ENCODE measurements around the gene IRF2BP2.

IRF2BP2 gene

DNA sequence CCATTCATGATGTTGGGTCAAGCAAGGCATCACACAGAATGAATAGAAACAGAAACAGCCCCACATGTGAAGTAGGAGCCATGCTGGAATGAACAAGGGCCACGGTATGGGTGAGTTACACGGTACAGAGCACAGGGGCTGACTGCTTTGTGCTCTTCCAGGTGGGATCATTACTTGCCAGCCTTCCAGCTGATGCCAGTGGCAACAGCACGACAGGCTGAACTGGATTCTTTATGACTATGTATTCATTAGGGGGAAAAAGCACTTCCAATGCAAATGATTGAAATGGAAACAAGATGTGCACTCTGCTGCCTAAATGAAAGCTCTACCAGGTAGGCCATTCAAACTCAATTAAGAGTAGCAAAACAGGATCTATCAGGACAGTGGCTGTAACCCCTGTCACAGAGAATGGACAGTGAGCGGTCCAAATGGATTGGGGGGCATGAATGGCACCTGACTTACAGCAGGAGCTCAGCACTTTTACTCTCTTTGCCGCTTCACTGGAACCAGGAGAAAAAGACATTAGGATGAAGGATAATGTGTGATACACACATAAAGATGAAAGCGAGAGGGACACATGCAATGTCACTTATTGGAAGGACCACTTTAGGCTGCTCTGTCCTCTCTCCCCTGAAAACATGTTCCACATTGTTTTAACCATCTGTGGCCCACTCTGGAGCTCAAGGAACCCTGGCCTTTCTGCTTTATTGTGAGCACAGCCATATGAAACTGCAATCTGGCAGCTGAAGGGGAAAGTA is 23.4 kb upstream of the IRF2BP2 start:
- no peak for DNase-seq

GRCh38 chr1:234632225-234632624 is 22.2 kb upstream of the IRF2BP2 start:
- DNase-seq: no peak

- DNase-seq: no peak
These were observed 21.7 kb upstream of the IRF2BP2 start for GRCh38 chr1:234631721-234632125.

- DNase-seq: no peak
These were observed 19.0 kb upstream of the IRF2BP2 start for GRCh38 chr1:234629026-234629425.

DNA sequence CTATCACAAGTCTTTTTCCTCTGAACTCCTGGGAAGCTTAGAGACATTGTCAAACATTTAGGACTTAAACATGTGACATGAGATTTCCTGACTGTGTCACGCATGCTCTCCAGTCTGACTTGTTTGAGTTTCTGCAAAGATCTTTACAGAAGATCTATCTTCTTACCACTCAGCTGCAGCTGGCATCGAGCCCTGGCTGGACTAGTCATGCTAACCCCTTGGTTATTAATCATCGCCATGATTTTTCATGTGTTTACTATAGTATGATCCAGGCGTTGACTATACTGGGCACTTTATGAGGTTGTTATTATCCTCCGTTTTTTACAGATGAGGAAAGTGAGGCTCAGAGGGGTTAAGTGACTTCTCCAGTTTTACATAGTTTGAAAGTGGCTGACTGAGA is 18.1 kb upstream of the IRF2BP2 start:
- no peak for DNase-seq

DNA sequence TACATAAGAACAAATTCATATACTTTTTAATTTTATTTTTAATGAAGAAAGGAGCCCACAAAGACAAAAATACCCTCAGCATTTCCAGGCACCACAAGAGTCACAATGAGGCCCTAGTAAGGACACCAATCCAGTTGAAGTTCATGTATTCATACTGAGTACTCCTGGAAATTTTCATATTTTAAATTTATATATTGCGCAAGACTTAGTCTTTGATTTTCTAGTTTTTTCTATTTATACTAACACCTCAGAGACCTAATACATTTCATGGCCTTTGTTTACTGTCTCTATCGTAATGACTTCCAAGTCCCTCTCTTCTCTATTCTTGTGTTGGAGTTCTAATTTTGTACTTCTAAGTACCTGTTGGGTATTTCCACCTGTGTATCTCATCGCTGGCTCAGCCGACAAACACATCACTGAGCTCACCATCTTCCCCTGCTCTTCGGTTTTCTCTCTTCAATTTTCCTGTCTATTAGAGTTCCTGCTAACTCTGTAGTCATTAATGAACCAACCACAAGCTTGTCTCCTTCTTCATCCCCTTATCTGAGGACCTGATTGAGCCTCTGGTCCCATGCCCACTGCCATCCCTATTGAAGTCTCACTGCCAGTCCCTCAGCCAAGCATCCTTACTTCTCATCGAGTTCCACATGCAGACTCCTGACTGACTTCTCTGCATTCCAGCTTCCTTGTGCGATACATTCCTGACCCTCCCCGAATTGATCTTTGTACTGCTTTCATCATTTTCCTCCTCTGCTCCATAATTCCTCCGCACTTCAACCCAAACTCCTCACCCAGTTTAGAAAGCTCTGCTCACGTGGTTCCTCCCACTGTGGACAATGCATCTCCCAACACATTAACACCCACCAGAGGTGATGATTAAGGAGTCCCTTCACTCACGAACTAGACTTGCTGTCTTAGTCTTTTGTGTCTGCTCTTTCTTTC is 17.3 kb upstream of the IRF2BP2 start:
- DNase-seq: no peak

DNA sequence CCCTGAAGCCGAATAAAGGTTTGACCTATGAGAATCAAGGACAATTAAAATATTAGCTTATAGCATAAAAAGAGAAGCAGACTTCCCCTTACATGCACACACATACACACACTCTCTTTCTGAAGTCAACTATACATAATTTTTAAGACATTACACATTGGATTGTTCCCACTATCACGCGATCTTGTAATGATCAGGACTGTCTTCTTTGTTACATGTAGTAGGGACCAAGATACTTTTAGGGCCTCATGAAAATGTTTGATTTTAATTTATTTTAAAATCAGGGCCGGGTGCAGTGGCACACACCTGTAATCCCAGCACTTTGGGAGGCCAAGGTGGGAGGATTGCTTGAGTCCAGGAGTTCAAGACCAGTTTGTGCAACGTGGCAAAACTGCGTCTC is 16.4 kb upstream of the IRF2BP2 start:
- DNase-seq: no peak

- no peak for DNase-seq
These were observed 14.7 kb upstream of the IRF2BP2 start for GRCh38 chr1:234624724-234625117.

DNA sequence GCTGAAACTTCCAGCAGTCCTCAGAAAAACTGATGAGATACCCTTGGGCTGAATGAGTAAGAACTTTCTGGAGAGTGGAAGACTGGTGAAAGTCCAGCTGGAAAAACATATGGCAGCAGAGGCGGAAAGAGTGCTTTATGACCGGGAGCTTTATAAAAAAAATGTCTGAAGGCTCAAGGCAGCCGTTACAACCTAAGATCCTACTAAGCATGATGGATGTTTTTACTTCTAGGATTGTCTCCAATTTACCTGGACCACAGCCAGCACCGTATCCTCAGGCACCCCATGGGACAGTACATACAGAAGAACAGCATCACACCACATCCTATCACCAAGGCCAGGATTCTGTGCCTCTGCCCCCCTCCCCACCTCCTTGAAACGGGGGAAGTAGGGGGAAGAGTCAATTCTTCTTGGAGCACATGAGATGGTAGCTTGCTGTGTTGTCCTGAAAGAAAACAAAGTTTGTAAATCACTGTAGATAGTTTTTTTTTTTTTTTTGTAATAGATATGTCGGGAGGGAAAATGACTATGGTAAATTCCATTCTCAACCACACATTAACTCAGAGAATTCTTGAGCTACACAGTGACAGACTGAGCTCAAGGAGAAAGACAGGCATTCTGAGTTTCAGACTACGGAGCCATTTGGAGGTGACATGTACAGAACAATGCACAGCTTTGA is 11.8 kb upstream of the IRF2BP2 start:
- no peak for DNase-seq

DNA sequence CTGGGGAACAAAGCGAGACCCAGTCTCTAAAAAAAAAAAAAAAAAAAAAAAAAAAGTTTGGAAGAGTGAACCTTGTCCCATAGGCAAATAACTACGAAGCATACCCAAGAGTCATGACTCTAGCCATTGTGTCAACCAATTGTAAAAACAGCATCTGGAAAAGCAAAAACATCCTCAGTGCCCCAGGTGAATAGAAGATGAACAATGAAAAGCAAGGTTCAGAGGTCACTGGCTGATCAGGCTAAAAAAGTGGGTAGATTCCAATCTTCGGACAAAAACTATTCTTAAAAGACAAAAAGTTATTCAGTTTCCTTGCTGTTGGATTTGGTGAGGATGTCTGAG is 11.1 kb upstream of the IRF2BP2 start:
- no peak for DNase-seq

DNA sequence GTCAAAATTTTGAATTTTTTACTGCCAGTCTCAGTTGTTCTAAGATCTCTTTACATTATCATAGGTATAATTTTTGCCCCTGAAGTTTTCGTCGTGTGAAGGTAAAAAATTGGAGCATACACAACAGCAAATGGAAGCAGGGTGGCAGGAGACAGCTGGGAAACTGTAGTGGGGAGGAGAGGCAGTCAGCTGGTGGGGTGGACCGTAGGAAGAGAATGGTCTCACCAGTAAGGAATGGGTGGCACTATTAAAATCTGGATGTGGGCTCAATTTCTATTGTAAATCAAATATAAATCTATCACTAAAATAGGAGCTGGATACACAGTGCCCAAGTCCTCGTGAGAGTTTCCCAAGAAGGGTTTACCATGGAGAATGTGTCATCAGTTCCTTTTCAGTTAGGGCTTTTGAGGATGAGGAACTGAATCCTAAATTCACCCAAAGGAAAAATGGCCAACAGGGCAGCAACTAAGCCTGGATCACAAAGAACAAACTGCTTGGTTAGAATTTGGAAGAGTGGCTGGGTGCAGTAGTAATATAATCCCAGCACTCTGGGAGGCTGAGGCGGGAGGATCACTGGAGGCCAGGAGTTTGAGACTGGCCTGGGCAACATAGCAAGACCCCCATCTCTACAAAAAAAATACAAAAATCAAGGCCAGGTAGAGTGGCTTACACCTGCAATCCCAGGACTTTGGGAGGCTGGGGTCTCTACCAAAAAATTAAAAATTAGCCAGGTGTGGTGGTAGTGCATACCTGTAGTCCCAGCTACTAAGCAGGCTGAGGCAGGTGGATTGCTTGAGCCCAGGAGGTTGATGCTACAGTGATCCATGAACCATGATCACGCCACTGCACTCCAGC is 10.5 kb upstream of the IRF2BP2 start:
- DNase-seq: no peak

DNA sequence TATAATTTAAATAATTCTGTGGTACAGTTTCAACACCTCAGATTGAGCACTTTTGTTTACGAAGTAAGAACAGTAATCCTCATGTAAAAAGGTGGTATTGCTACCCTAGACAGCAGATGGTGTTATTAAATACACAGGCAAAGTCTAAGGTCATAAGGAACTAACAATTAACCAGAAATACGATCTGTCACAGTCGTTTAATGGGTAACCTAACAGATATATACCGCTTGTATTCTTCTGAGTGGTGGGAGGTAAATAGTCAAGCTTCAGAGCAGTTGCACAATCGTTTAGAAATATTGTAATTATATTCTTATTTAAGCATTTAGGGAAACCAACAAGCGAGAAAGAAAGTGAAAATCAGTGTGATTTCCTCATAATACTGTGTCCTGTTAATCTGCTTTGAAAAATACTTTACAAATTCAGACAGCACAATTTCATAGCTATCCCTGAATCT is 9.8 kb upstream of the IRF2BP2 start:
- peak; percentile 61 for DNase-seq

- DNase-seq: no peak
These were observed 9.1 kb upstream of the IRF2BP2 start for GRCh38 chr1:234619071-234619480.

- no peak for DNase-seq
These were observed 8.7 kb upstream of the IRF2BP2 start for GRCh38 chr1:234618737-234619049.

DNA sequence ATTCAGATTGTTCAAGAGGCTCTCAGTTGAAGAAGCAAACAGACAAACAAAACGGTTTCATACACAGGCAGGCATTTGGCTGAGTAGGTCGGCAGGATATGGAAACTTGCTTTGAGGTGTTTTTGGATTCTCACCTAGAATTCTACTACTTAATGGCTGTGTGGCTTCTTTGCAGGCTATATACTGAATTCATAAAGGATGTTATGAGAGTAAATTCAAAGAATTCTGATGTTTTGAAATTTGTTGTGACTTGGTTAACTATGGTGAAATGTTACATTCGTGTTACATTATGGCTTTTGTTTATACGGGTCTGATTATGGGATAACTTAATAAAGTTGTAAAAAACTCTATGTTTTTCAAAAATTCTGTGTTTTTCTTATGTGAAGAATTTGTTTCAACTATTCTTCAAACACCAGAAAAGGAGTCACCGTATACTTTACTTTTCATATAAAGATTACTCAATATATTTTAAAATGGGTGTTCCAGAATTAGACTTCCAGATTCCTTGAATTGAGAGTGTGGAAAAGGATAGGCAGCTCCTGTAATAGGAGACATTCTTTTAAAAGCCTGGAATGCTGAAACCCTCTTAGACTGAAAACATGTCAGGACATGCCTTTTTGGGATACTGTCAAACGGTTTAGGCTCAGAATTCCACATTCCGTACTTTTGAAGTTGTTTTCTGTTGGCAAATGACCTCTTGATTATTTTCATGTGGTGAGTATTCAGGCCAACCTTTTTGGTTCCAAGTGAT is 8.2 kb upstream of the IRF2BP2 start:
- DNase-seq: no peak

- no peak for DNase-seq
These were observed 7.4 kb upstream of the IRF2BP2 start for GRCh38 chr1:234617131-234617985.

- no peak for DNase-seq
These were observed 6.7 kb upstream of the IRF2BP2 start for GRCh38 chr1:234616644-234617043.

- DNase-seq: no peak
These were observed 4.1 kb upstream of the IRF2BP2 start for GRCh38 chr1:234614081-234614489.

DNA sequence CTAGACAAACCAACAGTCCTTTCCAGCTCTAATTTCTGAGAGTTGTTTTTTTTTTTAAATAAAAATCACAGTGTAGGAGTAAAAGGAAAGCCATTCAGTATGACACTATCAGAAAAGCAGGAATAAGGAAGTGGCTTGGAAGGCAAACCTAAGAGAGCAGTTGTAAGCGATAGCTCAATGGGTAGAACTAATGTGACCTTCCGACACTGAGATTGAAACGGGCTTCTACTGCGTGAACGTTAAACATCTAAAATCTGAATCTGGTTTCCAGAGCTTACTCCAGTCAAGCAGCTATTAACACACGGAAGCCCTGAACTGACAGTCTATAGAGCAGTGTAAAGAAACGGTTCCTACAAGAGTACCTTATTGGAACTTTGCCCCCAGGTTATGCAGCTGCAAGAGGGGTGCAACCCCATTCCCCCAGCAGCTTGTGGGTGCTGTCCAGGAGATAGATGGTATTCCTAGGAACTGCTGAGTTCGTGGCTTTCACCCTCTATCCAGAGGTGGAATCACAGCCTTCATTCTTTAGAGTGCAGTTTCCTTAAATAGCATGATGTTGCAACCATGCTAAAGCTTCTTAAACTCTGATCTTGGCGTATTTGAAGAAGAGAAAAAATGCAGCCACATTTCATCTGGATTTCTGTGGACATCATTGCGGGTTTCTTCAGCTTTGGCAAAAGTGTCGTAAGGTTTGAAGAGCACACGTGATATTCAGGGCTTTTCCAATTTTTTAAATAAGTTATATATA is 3.3 kb upstream of the IRF2BP2 start:
- DNase-seq: peak; percentile 61

Data from NCI-H2029 (cell line).